Ishikawa (cell line): ENCODE results near the gene TRABD2A.

ENCODE experiments used
- CEBPB ChIP-seq: IDR thresholded peaks from 2 replicates; pipeline ENCODE4 v1.6.1; 2012
- EGR1 ChIP-seq: IDR thresholded peaks from 2 replicates; pipeline ENCODE4 v1.6.1; 2012
- MAX ChIP-seq: IDR thresholded peaks from 2 replicates; pipeline ENCODE4 v1.6.1; 2012
- USF1 ChIP-seq: IDR thresholded peaks from 2 replicates; pipeline ENCODE4 v1.6.1; 2012
- YY1 ChIP-seq: IDR thresholded peaks from 2 replicates; pipeline ENCODE4 v1.6.1; 2012; ENCODE audit warnings: low read depth

GRCh38 chr2:84827978-84828575 lies 52.8 kb downstream of the TRABD2A start:
- TF ChIP-seq USF1 (no peak), EGR1 (no peak), CEBPB (no peak), MAX (no peak), YY1 (no peak)
